ENCODE results near the gene TVP23A. TPM values are rescaled to one million over a fixed set of nuclear protein-coding genes. Genes with fewer than 3 reads are reported as not detected.

TVP23A gene
- polyA plus RNA-seq, 4 donors = 2.3 to 7.9 (median 4.7) TPM

Other genes with a start within 250 kb of the TVP23A start
- gene EMP2, start 238.2 kb downstream of the TVP23A start, polyA plus RNA-seq (ENCODE audit: insufficient read length in 4 of 4) = 10 to 100 TPM; 25.0 to 32.6 (median 29.5) TPM
- under 1 TPM; 0.16 to 0.53 (median 0.24) TPM for gene TEKT5, start 123.9 kb downstream of the TVP23A start, polyA plus RNA-seq (ENCODE audit: insufficient read length in 4 of 4)
- 10 to 100 TPM; 25.1 to 37.6 (median 30.6) TPM for gene NUBP1, start 75.0 kb downstream of the TVP23A start, polyA plus RNA-seq (ENCODE audit: insufficient read length in 4 of 4)
- 1 to 10 TPM; 2.3 to 6.7 (median 5.6) TPM for gene CIITA, start 58.4 kb upstream of the TVP23A start, polyA plus RNA-seq (ENCODE audit: insufficient read length in 4 of 4)
- 10 to 100 TPM; 44.4 to 49.8 (median 45.9) TPM for gene DEXI, start 123.7 kb upstream of the TVP23A start, polyA plus RNA-seq (ENCODE audit: insufficient read length in 4 of 4)
- gene CLEC16A, start 125.8 kb upstream of the TVP23A start, polyA plus RNA-seq (ENCODE audit: insufficient read length in 4 of 4) = 10 to 100 TPM; 18.0 to 25.9 (median 22.7) TPM